KOPT-K1 (cell line): ENCODE results near the gene ZRANB3.
"Not testable (repeated sequence)": the region's sequence is repeated elsewhere in the genome, so short reads cannot be mapped to it uniquely, and the experiment has no call there.

Experiments
- H3K27ac ChIP-seq: fragments of 200-600 bp; sonication (generic); 2 replicates; pipeline ENCODE4 v1.5.1; 2016; ENCODE audit warnings: antibody characterized with exemption, mild to moderate bottlenecking, low read depth, low read length; ENCODE audit not compliant: poor library complexity, severe bottlenecking
- H3K36me3 ChIP-seq: fragments of 200-600 bp; sonication (generic); 2 replicates; pipeline ENCODE4 v1.5.1; 2017; ENCODE audit warnings: antibody characterized with exemption, mild to moderate bottlenecking, low read length, moderate library complexity; ENCODE audit not compliant: insufficient read depth
- H3K9me3 ChIP-seq: fragments of 200-600 bp; sonication (generic); 2 replicates; pipeline ENCODE4 v1.5.1; 2017; ENCODE audit warnings: antibody characterized with exemption, low read length, mild to moderate bottlenecking; ENCODE audit not compliant: insufficient read depth, poor library complexity, severe bottlenecking

Gene ZRANB3

DNA sequence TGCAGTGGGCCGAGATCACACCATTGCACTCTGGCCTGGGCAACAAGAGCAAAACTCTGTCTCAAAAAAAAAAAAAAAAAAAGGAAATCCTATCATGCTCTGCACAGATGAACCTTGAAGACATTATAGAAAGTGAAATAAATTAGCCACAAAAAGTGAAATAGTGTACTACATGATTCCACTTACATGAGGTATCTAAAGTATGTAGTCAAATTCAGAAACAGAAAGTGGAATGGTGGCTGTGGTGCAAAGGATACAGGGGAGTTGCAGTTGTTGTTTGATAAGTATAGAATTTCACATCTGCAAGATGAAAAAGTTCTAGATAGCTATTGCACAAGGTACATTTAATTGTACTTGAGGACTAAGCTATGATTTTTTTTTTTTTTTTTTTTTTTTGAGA is 5.2 kb downstream of the ZRANB3 start:
- no peak overlapping the region for H3K27ac ChIP-seq
- peaks cover 5% of the 10 kb centered on the region; the same call in 1 of the 2 replicates for H3K36me3 ChIP-seq
- peaks cover 9% of the 10 kb centered on the region for H3K9me3 ChIP-seq

DNA sequence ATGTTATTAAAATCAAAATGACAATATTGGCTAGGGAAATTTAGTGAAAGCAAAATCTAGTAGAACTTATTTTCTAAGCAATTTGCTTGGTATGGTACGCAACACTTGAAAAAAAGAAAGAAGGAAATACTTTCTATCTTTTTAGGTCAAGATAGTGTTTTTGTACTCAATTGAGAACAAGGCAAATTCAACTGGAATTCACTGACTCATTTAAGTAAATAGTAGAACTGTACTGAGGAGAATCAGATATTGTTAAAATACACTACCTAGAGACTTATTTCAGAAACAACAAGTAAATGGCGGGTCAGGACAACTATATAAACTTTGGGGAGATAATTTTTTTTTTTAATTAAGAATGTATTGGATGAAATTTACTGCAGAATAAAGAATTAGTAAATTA is 18.9 kb downstream of the ZRANB3 start:
- H3K27ac ChIP-seq = no peak overlapping the region
- H3K9me3 ChIP-seq = peaks cover 67% of the 10 kb centered on the region
- peaks cover 11% of the 10 kb centered on the region; the same call in 1 of the 2 replicates for H3K36me3 ChIP-seq

DNA sequence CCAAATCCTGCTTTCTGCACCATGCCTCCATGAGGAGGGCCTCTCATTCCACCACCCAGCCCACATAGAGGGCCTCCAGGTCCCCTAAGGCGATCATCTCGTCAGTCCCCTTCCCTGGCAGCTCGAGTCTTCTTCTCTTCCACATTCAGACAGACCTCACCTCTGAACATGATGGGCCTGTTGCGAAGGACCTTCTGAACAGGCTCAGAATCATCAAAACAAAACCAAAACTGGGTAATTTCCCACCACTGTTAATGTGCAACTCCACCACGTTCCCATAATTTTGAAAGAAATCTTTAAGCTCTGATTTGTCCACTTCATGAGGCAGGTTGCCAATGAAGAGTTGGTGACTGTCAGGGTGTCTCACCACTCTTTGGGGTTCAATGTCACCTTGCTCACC is 20.4 kb downstream of the ZRANB3 start:
- Histone ChIP-seq H3K9me3 (peaks cover 52% of the 10 kb centered on the region), H3K27ac (no peak overlapping the region)

DNA sequence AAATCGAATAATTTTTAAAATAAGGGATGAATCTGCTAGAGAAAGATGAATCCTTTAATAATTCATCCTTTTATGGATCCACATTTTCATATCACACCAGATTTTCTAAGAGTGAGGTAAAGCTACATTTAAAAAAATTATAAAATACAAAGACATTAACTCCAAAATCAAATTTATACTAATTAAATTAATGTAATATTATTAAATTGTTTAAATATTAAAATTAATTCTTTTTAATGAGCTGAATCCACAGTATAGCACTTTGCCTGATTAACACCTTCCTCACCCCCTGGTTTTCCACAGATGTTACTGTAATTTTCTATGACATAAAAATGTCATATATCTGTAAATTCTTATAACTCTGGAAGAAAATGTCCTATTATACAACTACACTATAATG is 26.2 kb downstream of the ZRANB3 start:
- H3K9me3 ChIP-seq = peaks cover 5% of the 10 kb centered on the region
- peaks cover 23% of the 10 kb centered on the region for H3K36me3 ChIP-seq
- no peak overlapping the region for H3K27ac ChIP-seq

More for the DNA sequence above, 20.4 kb downstream of the ZRANB3 start:
- peaks cover 9% of the 10 kb centered on the region; the same call in 1 of the 2 replicates for H3K36me3 ChIP-seq

DNA sequence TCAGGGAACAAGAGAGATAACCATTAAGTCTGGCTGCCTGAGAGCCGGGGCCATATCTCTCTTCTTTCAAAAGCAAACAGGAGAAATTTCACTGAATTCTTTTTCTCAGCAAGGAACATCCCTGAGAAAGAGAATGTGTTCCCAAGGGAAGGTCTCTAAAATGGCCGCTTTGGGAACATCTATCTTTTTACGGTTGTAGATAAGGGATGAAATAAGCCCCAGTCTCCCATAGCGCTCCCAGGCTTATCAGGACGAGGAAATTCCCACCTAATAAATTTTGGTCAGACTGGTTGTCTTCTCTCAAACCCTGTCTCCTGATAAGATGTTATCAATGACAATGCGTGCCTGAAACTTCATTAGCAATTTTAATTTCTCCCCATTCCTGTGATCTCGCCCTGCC is 32.4 kb downstream of the ZRANB3 start:
- Histone ChIP-seq H3K9me3 (peaks cover 32% of the 10 kb centered on the region), H3K36me3 (peaks cover 40% of the 10 kb centered on the region)
- not testable (repeated sequence) for H3K27ac ChIP-seq

DNA sequence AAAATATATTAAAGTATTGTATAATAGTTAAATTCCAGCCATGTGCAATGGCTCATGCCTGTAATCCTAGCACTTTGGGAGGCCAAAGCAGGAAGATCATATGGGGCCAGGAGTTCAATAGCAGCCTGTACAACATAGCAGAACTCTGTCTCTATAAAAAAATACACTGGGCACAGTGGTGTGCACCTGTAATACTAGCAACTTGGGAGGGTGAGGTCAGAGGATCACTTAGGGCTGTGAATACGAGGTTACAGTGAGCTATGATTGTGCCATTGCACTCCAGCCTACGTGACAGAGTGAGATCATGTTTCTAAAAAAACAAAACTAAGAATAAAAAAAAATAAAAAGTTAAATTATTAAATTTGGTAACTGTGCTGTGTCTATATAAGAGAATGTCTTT is 36.1 kb downstream of the ZRANB3 start:
- Histone ChIP-seq H3K27ac (no peak overlapping the region), H3K9me3 (peaks cover 28% of the 10 kb centered on the region), H3K36me3 (peaks cover 21% of the 10 kb centered on the region)

DNA sequence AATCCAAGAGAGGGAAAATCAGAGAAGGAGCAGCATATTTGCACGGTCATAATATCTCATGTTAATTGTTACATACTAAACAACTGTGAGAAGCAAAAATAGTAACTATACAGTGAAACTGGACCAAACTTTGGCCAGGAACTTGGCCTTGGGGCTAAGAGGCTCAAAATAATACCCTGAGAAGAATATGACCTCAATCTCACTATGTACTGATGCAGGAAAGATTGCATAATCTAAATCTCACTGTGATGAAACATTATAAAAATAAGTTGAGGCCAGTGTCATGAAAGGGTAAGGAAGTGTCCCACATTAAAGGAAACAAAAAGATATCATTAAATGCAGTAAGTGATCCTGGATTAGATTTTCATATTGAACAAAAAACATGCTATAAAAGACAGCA is 36.5 kb downstream of the ZRANB3 start:
- H3K36me3 ChIP-seq = peaks cover 17% of the 10 kb centered on the region
- H3K27ac ChIP-seq = no peak overlapping the region
- H3K9me3 ChIP-seq = peaks cover 24% of the 10 kb centered on the region

DNA sequence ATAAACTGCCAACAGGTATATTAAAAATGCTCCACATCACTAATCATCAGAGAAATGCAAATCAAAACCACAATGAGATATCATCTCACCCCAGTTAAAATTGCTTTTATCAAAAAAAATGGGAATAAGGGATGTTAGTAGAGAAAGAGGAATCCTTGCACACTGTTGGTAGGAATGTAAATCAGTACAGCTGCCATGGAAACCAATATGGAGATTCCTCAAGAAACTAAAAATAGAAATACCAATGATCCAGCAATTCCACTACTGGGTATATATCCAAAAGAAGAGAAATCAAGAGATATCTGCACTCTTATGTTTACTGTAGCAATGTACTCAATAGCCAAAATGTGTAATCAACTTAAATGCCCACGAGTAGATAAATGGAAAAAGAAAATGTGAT is 40.6 kb downstream of the ZRANB3 start:
- no peak overlapping the region for H3K27ac ChIP-seq
- H3K9me3 ChIP-seq = peaks cover 23% of the 10 kb centered on the region

DNA sequence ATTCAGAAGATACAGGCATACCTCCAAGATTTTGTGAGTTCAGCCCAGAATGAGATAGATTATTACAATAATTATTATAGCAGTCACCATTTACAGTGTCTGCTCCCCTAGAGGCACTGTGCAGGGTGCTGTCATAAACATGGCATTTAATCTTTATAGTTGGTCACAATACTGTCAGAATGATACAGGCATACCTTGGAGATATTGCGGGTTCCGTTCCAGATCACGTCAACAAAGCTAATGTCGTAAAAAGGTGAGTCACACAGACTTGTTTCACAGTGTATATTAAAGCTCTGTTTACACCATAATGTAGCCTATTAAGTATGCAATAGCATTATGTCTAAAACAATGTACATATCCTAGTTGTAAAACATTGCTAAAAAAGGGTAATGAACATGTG is 45.6 kb downstream of the ZRANB3 start:
- Histone ChIP-seq H3K27ac (no peak overlapping the region), H3K36me3 (peaks cover 27% of the 10 kb centered on the region; the same call in 1 of the 2 replicates), H3K9me3 (peaks cover 29% of the 10 kb centered on the region)

More for the DNA sequence above, 40.6 kb downstream of the ZRANB3 start:
- peaks cover 15% of the 10 kb centered on the region for H3K36me3 ChIP-seq

DNA sequence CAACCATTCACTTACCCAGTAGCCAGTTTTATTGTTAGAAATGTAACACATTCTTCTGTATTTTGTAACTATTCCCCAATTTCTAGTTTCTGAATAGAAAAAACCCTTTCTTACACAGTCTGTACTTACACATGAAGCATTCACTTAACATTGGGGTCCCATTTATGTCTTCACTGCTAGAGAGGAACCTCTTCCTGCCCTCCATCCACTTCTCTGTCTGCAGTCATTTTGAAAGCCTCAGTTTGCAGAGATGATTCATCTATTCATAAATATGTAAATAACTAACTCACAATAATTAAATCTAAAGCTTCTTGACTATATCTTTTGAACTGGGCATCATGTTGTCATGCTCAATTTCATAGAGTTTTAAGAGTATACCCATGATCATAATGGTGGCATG is 55.9 kb downstream of the ZRANB3 start:
- Histone ChIP-seq H3K36me3 (no peaks in the 10 kb centered on the region), H3K27ac (no peak overlapping the region), H3K9me3 (no peaks in the 10 kb centered on the region)

DNA sequence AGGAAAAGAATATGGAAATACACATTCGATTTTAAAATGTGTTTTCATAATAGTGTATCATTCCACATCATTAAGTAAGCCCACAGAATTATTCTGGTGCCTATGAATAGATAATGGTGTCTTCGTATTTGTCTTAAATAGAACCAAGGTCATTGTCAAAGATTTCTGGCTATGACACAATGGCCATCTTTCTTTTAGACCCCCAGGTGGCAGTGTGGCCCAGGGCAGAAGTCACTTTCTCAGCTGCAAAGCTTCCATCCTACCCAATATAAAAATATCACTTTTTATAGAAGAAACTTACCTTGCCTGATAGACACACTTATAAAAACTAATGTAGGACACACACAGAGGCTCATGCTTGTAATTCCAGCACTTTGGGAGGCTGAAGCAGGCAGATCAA is 57.5 kb downstream of the ZRANB3 start:
- no peak overlapping the region for H3K27ac ChIP-seq
- H3K36me3 ChIP-seq = no peaks in the 10 kb centered on the region
- no peaks in the 10 kb centered on the region for H3K9me3 ChIP-seq

DNA sequence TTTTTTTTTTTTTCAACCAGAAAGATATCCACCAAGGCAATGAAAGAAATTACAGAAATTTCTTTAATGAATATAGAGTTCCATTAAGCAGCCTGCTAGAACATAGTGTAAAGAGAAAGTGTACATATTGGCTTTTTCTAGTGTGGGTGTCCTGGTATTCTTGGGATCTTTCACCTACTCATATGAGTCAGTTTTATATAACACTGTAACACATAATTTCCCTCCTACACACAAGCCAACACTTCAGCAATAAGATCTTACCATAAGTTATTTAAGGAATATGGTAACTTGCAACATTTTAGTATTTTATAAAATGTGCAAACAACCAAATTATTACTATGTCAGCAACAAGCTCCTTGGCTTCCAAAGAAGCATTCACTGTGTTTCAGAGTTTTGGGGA is 59.9 kb downstream of the ZRANB3 start:
- Histone ChIP-seq H3K36me3 (no peaks in the 10 kb centered on the region), H3K27ac (no peak overlapping the region), H3K9me3 (no peaks in the 10 kb centered on the region)

DNA sequence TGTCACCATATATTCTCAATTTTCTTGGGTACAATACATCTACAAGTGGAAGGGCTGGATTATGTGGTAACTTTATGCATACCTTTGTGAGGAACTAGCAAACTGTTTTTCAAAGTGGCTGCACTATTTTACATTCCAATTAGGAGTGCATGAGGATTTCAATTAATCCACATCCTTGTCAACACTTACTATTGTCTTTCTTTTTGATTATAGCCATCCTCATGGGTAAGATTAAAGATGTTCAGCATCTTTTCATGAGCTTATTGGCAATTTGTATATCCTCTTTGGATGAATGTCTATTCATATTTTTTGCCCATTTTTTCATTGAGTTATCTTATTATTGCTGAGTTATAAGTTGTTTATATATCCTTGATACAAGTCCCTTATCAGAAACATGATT is 73.7 kb downstream of the ZRANB3 start:
- H3K9me3 ChIP-seq = peaks cover 45% of the 10 kb centered on the region
- H3K36me3 ChIP-seq = no peaks in the 10 kb centered on the region
- H3K27ac ChIP-seq = no peak overlapping the region

DNA sequence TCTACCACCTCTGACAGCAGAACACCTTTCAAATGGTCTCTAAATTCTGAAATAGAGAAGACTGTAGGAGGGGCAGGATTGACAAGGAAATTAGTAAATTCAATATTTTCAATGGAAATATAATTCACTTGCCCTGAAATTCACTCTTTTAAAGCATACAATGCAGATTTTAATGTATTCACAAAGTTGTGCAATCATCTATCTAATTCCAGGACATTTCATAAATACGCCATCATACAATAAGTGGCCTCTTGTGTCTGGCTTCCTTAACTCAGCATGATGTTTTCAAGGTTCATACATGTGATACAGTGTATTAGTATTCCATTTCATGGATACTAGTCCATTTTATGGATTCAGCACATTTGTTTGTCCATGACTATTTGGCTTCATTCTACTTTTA is 74.2 kb downstream of the ZRANB3 start:
- Histone ChIP-seq H3K9me3 (peaks cover 50% of the 10 kb centered on the region), H3K36me3 (no peaks in the 10 kb centered on the region), H3K27ac (no peak overlapping the region)

DNA sequence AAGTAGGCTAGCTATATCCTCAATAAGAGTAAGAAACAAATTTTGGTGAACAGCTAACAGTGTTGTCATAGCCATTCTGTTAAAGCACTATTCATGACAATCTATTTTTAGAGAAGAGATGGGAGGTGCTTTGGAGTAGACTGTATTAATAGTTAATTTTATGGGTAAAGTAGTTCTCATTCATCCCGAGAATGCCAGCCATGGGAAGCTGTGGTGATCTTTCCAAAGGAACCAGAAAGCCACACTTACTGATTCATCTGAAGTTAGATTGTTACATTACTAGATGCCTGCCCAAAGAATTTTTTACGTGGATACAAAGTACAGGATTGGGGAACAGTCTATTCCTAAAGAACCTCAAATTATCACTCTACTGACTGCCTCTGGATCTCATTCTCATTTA is 74.6 kb downstream of the ZRANB3 start:
- Histone ChIP-seq H3K27ac (no peak overlapping the region), H3K36me3 (no peaks in the 10 kb centered on the region), H3K9me3 (peaks cover 54% of the 10 kb centered on the region)

DNA sequence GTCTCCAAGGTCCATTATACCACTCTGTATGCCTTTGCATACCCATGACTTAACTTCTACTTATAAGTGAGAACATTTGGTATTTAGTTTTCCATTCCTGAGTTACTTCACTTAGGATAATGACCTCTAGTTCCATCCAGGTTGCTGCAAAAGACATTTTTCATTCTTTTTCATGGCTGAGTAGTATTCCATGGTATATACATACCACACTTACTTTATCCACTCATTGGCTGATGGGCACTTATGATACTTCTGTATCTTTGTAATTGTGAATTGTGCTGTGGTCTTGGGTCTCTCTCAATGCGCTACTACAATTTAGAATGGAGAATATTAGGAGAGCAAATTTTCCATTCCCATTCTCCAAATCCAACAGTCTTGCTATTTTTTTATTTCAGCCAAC is 76.4 kb downstream of the ZRANB3 start:
- Histone ChIP-seq H3K9me3 (peaks cover 63% of the 10 kb centered on the region), H3K36me3 (no peaks in the 10 kb centered on the region), H3K27ac (no peak overlapping the region)

DNA sequence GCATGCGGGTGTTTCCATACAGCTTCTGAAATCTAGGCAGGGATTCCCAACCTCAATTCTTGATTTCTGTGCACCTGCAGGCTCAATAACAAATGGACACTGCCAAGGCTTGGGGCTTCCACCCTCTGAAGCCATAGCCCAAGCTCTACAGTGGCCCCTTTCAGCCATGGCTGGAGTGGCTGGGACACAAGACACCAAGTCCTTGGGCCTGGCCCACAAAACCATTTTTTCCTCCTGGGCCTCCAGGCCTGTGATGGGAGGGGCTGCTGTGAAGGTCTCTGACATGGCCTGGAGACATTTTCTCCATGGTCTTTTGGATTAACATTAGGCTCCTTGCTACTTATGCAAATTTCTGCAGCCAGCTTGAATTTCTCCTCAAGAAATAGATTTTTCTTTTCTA is 78.0 kb downstream of the ZRANB3 start:
- peaks cover 63% of the 10 kb centered on the region for H3K9me3 ChIP-seq
- not testable (repeated sequence) for H3K36me3 ChIP-seq, H3K27ac ChIP-seq
